Prostate gland (tissue), 2 donors: ENCODE results near the gene PRMT7. TPM values are rescaled to one million over a fixed set of nuclear protein-coding genes. Genes with fewer than 3 reads are reported as not detected.

Experiments
- DNase-seq: peaks from one replicate; pipeline ENCODE4 v3.0.0-alpha.2; 2019; ENCODE audit warnings: low spot score
- H3K27ac ChIP-seq, 2 donors: fragments of 200-600 bp; sonication (generic); 2 replicates each; pipeline ENCODE4 v1.5.1; 2017 to 2019
- H3K27me3 ChIP-seq: fragments of 200-600 bp; sonication (generic); replicated peaks from 2 replicates; pipeline ENCODE4 v1.5.1; 2019; ENCODE audit not compliant: insufficient read depth
- H3K36me3 ChIP-seq, 2 donors: fragments of 200-600 bp; sonication (generic); 1 replicate in 1 of 2; 2 replicates in 1 of 2; pipeline versions ENCODE4 v1.5.1 to v1.8.1; 2017 to 2019
- H3K4me1 ChIP-seq: fragments of 200-600 bp; sonication (generic); replicated peaks from 2 replicates; pipeline ENCODE4 v1.5.1; 2019
- H3K4me3 ChIP-seq, 2 donors: fragments of 200-600 bp; sonication (generic); 2 replicates each; pipeline ENCODE4 v1.5.1; 2017 to 2019
- H3K9me3 ChIP-seq: fragments of 200-600 bp; sonication (generic); 2 replicates; pipeline ENCODE4 v1.5.1; 2017
- POLR2A ChIP-seq: fragments of 450-650 bp; IDR thresholded peaks from one replicate; pipeline ENCODE4 v1.6.1; 2016; ENCODE audit warnings: antibody characterized with exemption, mild to moderate bottlenecking
- POLR2AphosphoS5 ChIP-seq: sonication (generic); formaldehyde crosslinking; IDR thresholded peaks from one replicate; pipeline ENCODE4 v1.6.1; 2017; ENCODE audit warnings: antibody characterized with exemption
- WGBS: methylation state at CpG from one replicate; pipeline ENCODE4 v1.1.5; 2018; 5-methylcytosine and 5-hydroxymethylcytosine counted together
- intact Hi-C: fragments of 100-400 bp; cut with DNase I; formaldehyde crosslinking; loops from one replicate; pipeline ENCODE4 v1.14.2; 2022
- total RNA-seq, 2 donors: library from RNA; depleted of rRNA; stranded (reverse); fragments of >200 nt; gene quantifications; one replicate each; pipeline ENCODE4 v1.1.0, GENCODE V29; 2016
- TF ChIP-seq, protein P1 (sequence below), 4 experiments: fragments of 200-600 bp in 2 of 4; fragments of 450-650 bp in 2 of 4; sonication (generic) in 2 of 4; IDR thresholded peaks; 1 replicate in 3 of 4; 2 replicates in 1 of 4; pipeline ENCODE4 v1.5.1; 2016 to 2019; ENCODE audit warnings: antibody characterized with exemption in 4 of 4, mild to moderate bottlenecking in 2 of 4, moderate library complexity in 2 of 4

Gene PRMT7
- total RNA-seq, 2 donors from 2014 or later, result 45.2 to 77.9 TPM

DNA sequence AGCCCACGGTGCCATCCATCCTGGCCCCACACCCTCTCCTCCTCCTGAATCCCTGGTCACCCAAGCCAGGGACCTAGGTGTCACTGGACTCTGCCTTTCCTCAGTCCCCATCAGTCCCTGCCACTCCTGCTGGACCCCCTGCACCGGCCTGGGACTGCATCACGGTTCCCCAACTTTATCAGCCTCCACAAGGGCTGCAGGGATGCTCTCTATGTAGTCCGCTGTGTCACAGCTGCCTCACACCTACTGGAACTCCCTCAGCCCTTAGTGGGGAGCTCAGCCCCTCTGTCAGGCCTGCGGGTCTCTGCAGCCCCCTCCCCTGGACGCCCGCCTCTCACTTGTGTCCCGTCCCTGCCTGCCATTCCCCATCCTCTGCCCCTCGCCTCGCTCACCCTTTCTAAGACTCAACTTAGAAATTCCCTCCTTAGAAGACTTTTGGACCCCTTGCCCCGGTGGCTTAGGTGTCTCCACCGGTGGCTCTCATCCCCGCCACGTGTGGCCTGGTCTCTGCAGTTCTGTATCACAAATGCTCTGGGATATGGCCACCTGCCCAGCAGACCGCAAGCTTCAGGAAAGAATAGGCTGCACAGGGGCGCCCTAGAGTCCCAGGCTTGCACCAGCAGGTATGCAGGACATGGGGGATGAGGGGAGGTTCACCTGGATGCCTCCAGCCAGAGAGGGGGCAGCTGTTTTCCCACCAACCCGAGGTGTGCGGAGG is 62.9 kb downstream of the PRMT7 start:
- no peak for DNase-seq
- TF ChIP-seq POLR2A, result no peak
- no peak for TF ChIP-seq POLR2AphosphoS5
- TF ChIP-seq, protein P1, sequence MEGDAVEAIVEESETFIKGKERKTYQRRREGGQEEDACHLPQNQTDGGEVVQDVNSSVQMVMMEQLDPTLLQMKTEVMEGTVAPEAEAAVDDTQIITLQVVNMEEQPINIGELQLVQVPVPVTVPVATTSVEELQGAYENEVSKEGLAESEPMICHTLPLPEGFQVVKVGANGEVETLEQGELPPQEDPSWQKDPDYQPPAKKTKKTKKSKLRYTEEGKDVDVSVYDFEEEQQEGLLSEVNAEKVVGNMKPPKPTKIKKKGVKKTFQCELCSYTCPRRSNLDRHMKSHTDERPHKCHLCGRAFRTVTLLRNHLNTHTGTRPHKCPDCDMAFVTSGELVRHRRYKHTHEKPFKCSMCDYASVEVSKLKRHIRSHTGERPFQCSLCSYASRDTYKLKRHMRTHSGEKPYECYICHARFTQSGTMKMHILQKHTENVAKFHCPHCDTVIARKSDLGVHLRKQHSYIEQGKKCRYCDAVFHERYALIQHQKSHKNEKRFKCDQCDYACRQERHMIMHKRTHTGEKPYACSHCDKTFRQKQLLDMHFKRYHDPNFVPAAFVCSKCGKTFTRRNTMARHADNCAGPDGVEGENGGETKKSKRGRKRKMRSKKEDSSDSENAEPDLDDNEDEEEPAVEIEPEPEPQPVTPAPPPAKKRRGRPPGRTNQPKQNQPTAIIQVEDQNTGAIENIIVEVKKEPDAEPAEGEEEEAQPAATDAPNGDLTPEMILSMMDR (IDR thresholded peaks at IDR 0.05), result no peak
- WGBS, result 79% methylated on average over 18 of the region's 18 CpGs

DNA sequence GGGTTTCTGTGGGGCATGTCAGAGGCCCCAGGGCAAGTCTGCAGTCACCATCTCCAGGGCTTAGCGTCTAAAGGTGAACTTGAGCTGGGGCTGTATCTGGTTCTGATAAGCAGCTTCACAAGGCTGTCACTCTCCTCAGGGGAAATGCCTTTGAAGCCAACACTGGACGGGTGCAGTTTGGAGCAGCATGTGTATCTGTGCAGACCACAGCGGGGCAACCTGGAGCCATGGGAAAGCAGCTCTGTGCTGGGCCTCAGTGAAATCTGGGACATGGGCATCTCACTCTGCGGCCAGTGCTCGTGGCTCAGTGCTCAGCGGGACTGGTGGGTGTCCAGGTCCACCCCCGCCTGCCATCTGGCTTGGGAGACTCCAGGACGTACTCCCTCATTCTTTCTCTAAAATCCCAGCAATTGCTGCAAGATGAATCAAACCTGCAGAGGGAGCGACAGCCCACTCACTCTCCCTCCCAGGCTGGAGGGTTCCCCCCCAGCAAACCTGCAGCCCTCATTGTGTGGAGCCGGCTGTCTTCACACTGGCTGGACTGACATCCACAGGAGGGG is 63.5 kb downstream of the PRMT7 start:
- TF ChIP-seq POLR2A (no peak), POLR2AphosphoS5 (no peak)
- TF ChIP-seq, protein P1 (IDR thresholded peaks at IDR 0.05), result no peak

More for the DNA sequence above, 62.9 kb downstream of the PRMT7 start:
- Histone ChIP-seq H3K9me3 (no peaks in the 10 kb centered on the region), H3K36me3 (no peaks in the 10 kb centered on the region), H3K27ac (no peak overlapping the region), H3K27me3 (no peaks in the 10 kb centered on the region), H3K4me3 (no peak overlapping the region), H3K4me1 (peaks cover 2% of the 10 kb centered on the region)
- intact Hi-C loops, result no loop called here

DNA sequence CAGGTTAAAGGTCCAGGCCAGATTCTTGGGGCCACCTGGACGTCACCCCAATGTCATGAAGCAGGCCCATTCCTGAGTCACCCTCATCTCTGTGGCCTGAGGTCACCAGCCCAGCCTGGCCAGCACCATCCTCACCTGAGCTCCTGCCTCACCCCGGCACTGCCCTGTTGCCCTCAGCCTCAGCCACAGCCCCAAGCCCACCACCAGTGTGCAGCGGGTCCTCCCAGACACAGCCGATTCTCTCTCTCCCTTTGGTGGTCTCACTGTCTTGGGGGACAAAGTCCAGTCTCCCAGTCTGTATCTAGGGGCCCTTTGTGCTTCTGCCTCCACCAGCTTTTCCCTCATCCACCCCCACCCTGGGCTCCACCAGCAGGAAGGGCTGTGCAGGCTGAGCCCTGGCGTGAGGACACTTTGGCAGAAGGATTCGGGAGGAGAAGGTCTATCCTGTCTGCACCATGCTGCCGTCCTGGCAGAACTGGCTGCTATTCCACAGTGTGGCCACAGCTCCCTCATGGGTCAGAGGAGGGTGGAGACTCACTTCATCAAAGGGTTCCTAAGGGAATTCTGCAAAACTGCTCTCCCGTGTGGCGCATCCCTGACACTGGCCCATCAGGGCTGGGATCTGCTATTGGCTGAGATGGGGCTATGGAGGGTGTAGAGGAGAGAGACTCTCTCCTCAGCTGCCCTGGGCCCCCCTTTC is 64.3 kb downstream of the PRMT7 start:
- Histone ChIP-seq H3K9me3 (no peaks in the 10 kb centered on the region), H3K4me1 (peaks cover 2% of the 10 kb centered on the region), H3K4me3 (no peak overlapping the region), H3K27me3 (no peaks in the 10 kb centered on the region), H3K36me3 (no peaks in the 10 kb centered on the region), H3K27ac (no peak overlapping the region)
- WGBS, result 85% methylated on average over 9 of the region's 9 CpGs
- intact Hi-C loops, result no loop called here
- TF ChIP-seq POLR2A, result no peak
- TF ChIP-seq POLR2AphosphoS5, result no peak
- TF ChIP-seq, protein P1 (IDR thresholded peaks at IDR 0.05), result no peak
- no peak for DNase-seq

More for the DNA sequence above, 63.5 kb downstream of the PRMT7 start:
- intact Hi-C loops, result no loop called here
- no peak for DNase-seq
- Histone ChIP-seq H3K27me3 (no peaks in the 10 kb centered on the region), H3K4me3 (no peak overlapping the region), H3K36me3 (no peaks in the 10 kb centered on the region), H3K4me1 (peaks cover 2% of the 10 kb centered on the region), H3K27ac (no peak overlapping the region), H3K9me3 (no peaks in the 10 kb centered on the region)
- WGBS, result 92% methylated on average over 10 of the region's 10 CpGs

DNA sequence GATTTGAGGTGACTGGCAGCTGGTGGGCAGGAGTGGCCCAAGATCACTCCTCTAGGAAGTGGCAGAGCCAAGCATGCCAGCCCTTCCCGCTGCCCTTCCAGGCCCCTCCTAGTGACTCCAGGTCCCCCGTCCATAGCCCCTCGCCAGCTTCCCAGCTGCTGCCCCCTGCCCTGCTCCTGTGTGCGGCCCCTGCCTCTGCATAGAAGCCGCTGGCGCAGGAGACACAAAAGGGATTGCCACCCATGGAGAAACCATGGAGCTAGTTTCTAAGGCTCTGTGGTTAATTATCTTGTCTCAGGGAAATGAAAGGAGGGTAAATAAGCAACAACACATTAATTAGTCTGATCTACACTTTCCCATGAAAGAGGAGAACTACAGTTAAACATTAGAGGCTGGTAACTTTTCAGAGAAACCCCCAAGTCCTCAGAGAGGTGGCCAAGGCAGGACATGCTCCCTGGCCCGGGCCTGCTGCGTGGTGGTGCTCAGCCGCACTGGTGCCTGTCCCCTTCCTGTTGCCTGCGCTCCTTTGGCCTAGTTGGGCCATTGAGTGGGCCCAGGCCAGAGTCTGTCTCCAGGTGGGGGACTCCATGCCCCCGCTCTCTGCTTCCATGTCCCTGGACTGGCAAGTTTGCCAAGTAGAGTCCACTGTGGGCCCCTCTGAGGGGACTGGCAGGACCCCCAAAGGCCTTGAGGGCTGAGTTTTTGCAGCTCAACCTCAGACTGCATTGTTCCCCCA is 65.2 kb downstream of the PRMT7 start:
- no peaks in the 10 kb centered on the region for H3K27me3 ChIP-seq
- peaks cover 2% of the 10 kb centered on the region for H3K4me1 ChIP-seq
- H3K27ac ChIP-seq, result no peak overlapping the region
- DNase-seq, result no peak
- no peak overlapping the region for H3K4me3 ChIP-seq
- WGBS, result 95% methylated on average over 11 of the region's 11 CpGs
- intact Hi-C loops, result no loop called here
- no peak for TF ChIP-seq POLR2AphosphoS5
- TF ChIP-seq, protein P1 (IDR thresholded peaks at IDR 0.05), result no peak
- TF ChIP-seq POLR2A, result no peak
- no peaks in the 10 kb centered on the region for H3K9me3 ChIP-seq
- H3K36me3 ChIP-seq, result no peaks in the 10 kb centered on the region
